PFSK-1 (cell line): Measurements from ENCODE around the gene BMAL1.

ENCODE experiments used
- POLR2AphosphoS5 ChIP-seq: IDR thresholded peaks from 2 replicates; pipeline ENCODE4 v1.6.1; 2012; ENCODE audit warnings: low read depth, mild to moderate bottlenecking, control low read depth, low read length, moderate library complexity
- REST ChIP-seq, 2 experiments: IDR thresholded peaks; 2 replicates each; pipeline versions ENCODE4 v1.6.1 to v1.8.0; 2011 to 2012; ENCODE audit warnings: low read depth in 2 of 2, low read length in 2 of 2, control low read depth in 1 of 2, inconsistent platforms in 1 of 2, mild to moderate bottlenecking in 1 of 2, moderate library complexity in 1 of 2; ENCODE audit not compliant: insufficient read depth in 1 of 2
- SIN3A ChIP-seq: IDR thresholded peaks from 2 replicates; pipeline ENCODE4 v1.6.1; 2012; ENCODE audit warnings: mild to moderate bottlenecking, low read length, moderate library complexity, borderline replicate concordance; ENCODE audit not compliant: insufficient read depth

DNA sequence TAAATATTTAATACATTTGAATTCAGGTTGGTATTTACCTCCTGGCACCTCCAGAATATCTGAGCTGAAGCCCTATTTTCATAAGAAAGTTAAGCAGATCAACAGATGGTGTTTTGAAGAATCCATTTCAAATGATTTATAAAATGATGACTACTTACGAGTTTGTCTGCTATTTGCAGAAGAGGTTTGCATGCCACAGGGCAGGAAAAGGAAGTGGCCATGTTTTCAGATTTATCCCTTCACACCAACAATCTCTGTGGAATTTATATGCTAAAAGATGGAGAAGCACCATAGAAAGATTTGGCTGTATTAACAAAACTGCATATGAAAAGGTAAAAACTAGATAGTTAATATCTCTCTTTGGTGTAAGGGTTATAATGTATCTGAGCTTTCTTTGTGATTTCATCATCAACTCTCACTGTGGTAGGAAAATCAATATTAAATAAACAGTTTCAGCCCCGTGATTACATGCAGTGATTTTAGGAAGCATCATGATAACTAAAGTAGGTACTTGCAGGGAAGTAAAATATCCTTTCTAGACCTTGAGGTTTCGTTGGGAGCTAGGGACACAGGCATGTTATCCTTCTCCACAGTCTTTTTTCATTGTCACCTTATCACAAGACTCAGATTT, 2.6 kb downstream of the BMAL1 start:
- TF ChIP-seq POLR2AphosphoS5 (no peak), SIN3A (no peak), REST (IDR thresholded peaks at IDR 0.05; ENCODE audit: insufficient read depth in 1 of 2, low read depth in 2 of 2, low read length in 2 of 2) (no peak)
